ENCODE measurements around the gene FOXL1.

The FOXL1 gene

GRCh38 chr16:86608301-86608747 is 30.0 kb downstream of the FOXL1 start:
- no peak for DNase-seq

- no peak for DNase-seq
Observed at GRCh38 chr16:86609115-86609514, 30.8 kb downstream of the FOXL1 start.

GRCh38 chr16:86609661-86610060 is 31.3 kb downstream of the FOXL1 start:
- no peak for DNase-seq

- no peak for DNase-seq
Observed at GRCh38 chr16:86610779-86611524, 32.6 kb downstream of the FOXL1 start.

- DNase-seq = no peak
Observed at GRCh38 chr16:86611525-86611855, 33.1 kb downstream of the FOXL1 start.

GRCh38 chr16:86611941-86612340 is 33.6 kb downstream of the FOXL1 start:
- DNase-seq = no peak

- DNase-seq = no peak
Observed at GRCh38 chr16:86614699-86615098, 36.4 kb downstream of the FOXL1 start.

- DNase-seq = no peak
Observed at GRCh38 chr16:86616906-86617305, 38.6 kb downstream of the FOXL1 start.

- no peak for DNase-seq
Observed at GRCh38 chr16:86618431-86619238, 40.3 kb downstream of the FOXL1 start.

- DNase-seq = no peak
Observed at GRCh38 chr16:86619239-86619794, 41.0 kb downstream of the FOXL1 start.

GRCh38 chr16:86620184-86620583 is 41.8 kb downstream of the FOXL1 start:
- DNase-seq = no peak

GRCh38 chr16:86621966-86622365 is 43.6 kb downstream of the FOXL1 start:
- DNase-seq = no peak

- no peak for DNase-seq
Observed at GRCh38 chr16:86622700-86623615, 44.6 kb downstream of the FOXL1 start.

GRCh38 chr16:86625029-86625428 is 46.7 kb downstream of the FOXL1 start:
- no peak for DNase-seq

- DNase-seq = no peak
Observed at GRCh38 chr16:86625821-86626220, 47.5 kb downstream of the FOXL1 start.

- DNase-seq = no peak
Observed at GRCh38 chr16:86626284-86626683, 47.9 kb downstream of the FOXL1 start.

- no peak for DNase-seq
Observed at GRCh38 chr16:86626966-86627365, 48.6 kb downstream of the FOXL1 start.

GRCh38 chr16:86628614-86629013 is 50.3 kb downstream of the FOXL1 start:
- DNase-seq = no peak

GRCh38 chr16:86630471-86630870 is 52.1 kb downstream of the FOXL1 start:
- DNase-seq = no peak

GRCh38 chr16:86631444-86631843 is 53.1 kb downstream of the FOXL1 start:
- no peak for DNase-seq

Data from NCI-H2171 treated with DMSO at 0.1 percent for 48 hours (cell line).